Stimulated activated CD4-positive, alpha-beta T cell treated with anti-CD3 and anti-CD28 coated beads, TNF-alpha, amount 100 ng/mL, for 4 hours (primary cell): ENCODE data around the gene TOM1L2.
"Not testable (repeated sequence)": the region's sequence is repeated elsewhere in the genome, so short reads cannot be mapped to it uniquely, and the experiment has no call there.

ENCODE experiments used
- DNase-seq, 3 experiments: peaks; one replicate each; pipeline ENCODE4 v3.0.0-alpha.2; 2020; ENCODE audit warnings: low read depth in 3 of 3

Gene TOM1L2

GRCh38 chr17:17970699-17971430 is 1.3 kb downstream of the TOM1L2 start:
- no peak for DNase-seq

- DNase-seq, result no peak
These were observed 5.8 kb downstream of the TOM1L2 start for GRCh38 chr17:17966399-17966798.

- DNase-seq, result no peak
These were observed 7.0 kb downstream of the TOM1L2 start for GRCh38 chr17:17965152-17965721.

- no peak for DNase-seq
These were observed 7.5 kb downstream of the TOM1L2 start for GRCh38 chr17:17964710-17965109.

GRCh38 chr17:17963694-17964436 is 8.3 kb downstream of the TOM1L2 start:
- no peak for DNase-seq

- no peak for DNase-seq
These were observed 9.1 kb downstream of the TOM1L2 start for GRCh38 chr17:17963066-17963465.

- DNase-seq, result no peak
These were observed 11.6 kb downstream of the TOM1L2 start for GRCh38 chr17:17960500-17961030.

- DNase-seq, result no peak
These were observed 12.5 kb downstream of the TOM1L2 start for GRCh38 chr17:17959520-17960361.

GRCh38 chr17:17958982-17959381 is 13.2 kb downstream of the TOM1L2 start:
- DNase-seq, result no peak

- no peak for DNase-seq
These were observed 14.7 kb downstream of the TOM1L2 start for GRCh38 chr17:17957584-17957916.

- not testable (repeated sequence) for DNase-seq
These were observed 16.3 kb downstream of the TOM1L2 start for GRCh38 chr17:17955790-17956341.

- no peak for DNase-seq
These were observed 18.1 kb downstream of the TOM1L2 start for GRCh38 chr17:17954079-17954478.

GRCh38 chr17:17952691-17953090 is 19.5 kb downstream of the TOM1L2 start:
- DNase-seq, result no peak

GRCh38 chr17:17951524-17951923 is 20.7 kb downstream of the TOM1L2 start:
- DNase-seq, result no peak

- DNase-seq, result no peak
These were observed 21.4 kb downstream of the TOM1L2 start for GRCh38 chr17:17950806-17951205.

- no peak for DNase-seq
These were observed 21.9 kb downstream of the TOM1L2 start for GRCh38 chr17:17950347-17950746.

GRCh38 chr17:17947966-17948365 is 24.2 kb downstream of the TOM1L2 start:
- no peak for DNase-seq

- DNase-seq, result no peak
These were observed 24.9 kb downstream of the TOM1L2 start for GRCh38 chr17:17947309-17947708.

GRCh38 chr17:17946093-17946492 is 26.1 kb downstream of the TOM1L2 start:
- DNase-seq, result no peak

- DNase-seq, result no peak
These were observed 27.5 kb downstream of the TOM1L2 start for GRCh38 chr17:17944743-17945142.

GRCh38 chr17:17944242-17944641 is 28.0 kb downstream of the TOM1L2 start:
- no peak for DNase-seq
